ENCODE results near the gene NADK.

Gene NADK

GRCh38 chr1:1760715-1761114, 17.6 kb downstream of the NADK start:
- Histone ChIP-seq H3K27me3 (ENCODE audit: control insufficient read depth, low read length) (no peaks in the 10 kb centered on the region), H4K20me1 (ENCODE audit: control insufficient read depth, insufficient read depth, low read depth, low read length) (peaks cover 27% of the 10 kb centered on the region), H3K4me3 (ENCODE audit: low read length) (no peak overlapping the region)

GRCh38 chr1:1760345-1760650, 18.0 kb downstream of the NADK start:
- H4K20me1 ChIP-seq (ENCODE audit: control insufficient read depth, insufficient read depth, low read depth, low read length): peaks cover 27% of the 10 kb centered on the region
- peaks cover 93% of the 10 kb centered on the region for H3K36me3 ChIP-seq (ENCODE audit: control insufficient read depth, low read length)
- TF ChIP-seq, protein P1, sequence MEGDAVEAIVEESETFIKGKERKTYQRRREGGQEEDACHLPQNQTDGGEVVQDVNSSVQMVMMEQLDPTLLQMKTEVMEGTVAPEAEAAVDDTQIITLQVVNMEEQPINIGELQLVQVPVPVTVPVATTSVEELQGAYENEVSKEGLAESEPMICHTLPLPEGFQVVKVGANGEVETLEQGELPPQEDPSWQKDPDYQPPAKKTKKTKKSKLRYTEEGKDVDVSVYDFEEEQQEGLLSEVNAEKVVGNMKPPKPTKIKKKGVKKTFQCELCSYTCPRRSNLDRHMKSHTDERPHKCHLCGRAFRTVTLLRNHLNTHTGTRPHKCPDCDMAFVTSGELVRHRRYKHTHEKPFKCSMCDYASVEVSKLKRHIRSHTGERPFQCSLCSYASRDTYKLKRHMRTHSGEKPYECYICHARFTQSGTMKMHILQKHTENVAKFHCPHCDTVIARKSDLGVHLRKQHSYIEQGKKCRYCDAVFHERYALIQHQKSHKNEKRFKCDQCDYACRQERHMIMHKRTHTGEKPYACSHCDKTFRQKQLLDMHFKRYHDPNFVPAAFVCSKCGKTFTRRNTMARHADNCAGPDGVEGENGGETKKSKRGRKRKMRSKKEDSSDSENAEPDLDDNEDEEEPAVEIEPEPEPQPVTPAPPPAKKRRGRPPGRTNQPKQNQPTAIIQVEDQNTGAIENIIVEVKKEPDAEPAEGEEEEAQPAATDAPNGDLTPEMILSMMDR (IDR thresholded peaks at IDR 0.05; ENCODE audit: low read depth, low read length, poor library complexity, severe bottlenecking): no peak
- no peak for TF ChIP-seq EZH2phosphoT487 (IDR thresholded peaks at IDR 0.05; ENCODE audit: borderline replicate concordance, low read length)
- H3K27ac ChIP-seq (ENCODE audit: low read depth, low read length): no peak overlapping the region
- no peak overlapping the region for H3K4me3 ChIP-seq (ENCODE audit: low read length)
- H3K27me3 ChIP-seq (ENCODE audit: control insufficient read depth, low read length): no peaks in the 10 kb centered on the region
- H3K79me2 ChIP-seq (ENCODE audit: control insufficient read depth, low read length): peaks cover 78% of the 10 kb centered on the region
- H3K9me2 ChIP-seq (replicated peaks; ENCODE audit: control insufficient read depth, low read length): no peaks in the 10 kb centered on the region
- H3K4me2 ChIP-seq (ENCODE audit: low read length): no peak overlapping the region
- H3K9me3 ChIP-seq (ENCODE audit: control insufficient read depth, insufficient read depth, low read length): no peaks in the 10 kb centered on the region
- H3F3A ChIP-seq (ENCODE audit: control insufficient read depth, insufficient read depth): no peaks in the 10 kb centered on the region
- no peaks in the 10 kb centered on the region for H3K4me1 ChIP-seq (ENCODE audit: control insufficient read depth, low read length)

More at GRCh38 chr1:1760715-1761114, 17.6 kb downstream of the NADK start:
- Histone ChIP-seq H3F3A (ENCODE audit: control insufficient read depth, insufficient read depth) (no peaks in the 10 kb centered on the region), H3K4me2 (ENCODE audit: low read length) (no peak overlapping the region), H3K27ac (ENCODE audit: low read depth, low read length) (no peak overlapping the region), H3K9me2 (replicated peaks; ENCODE audit: control insufficient read depth, low read length) (no peaks in the 10 kb centered on the region), H3K36me3 (ENCODE audit: control insufficient read depth, low read length) (peaks cover 93% of the 10 kb centered on the region), H3K4me1 (ENCODE audit: control insufficient read depth, low read length) (no peaks in the 10 kb centered on the region), H3K79me2 (ENCODE audit: control insufficient read depth, low read length) (peaks cover 82% of the 10 kb centered on the region), H3K9me3 (ENCODE audit: control insufficient read depth, insufficient read depth, low read length) (no peaks in the 10 kb centered on the region)
- TF ChIP-seq EZH2phosphoT487 (IDR thresholded peaks at IDR 0.05; ENCODE audit: borderline replicate concordance, low read length): no peak
- TF ChIP-seq, protein P1 (IDR thresholded peaks at IDR 0.05; ENCODE audit: low read depth, low read length, poor library complexity, severe bottlenecking): no peak

DNA sequence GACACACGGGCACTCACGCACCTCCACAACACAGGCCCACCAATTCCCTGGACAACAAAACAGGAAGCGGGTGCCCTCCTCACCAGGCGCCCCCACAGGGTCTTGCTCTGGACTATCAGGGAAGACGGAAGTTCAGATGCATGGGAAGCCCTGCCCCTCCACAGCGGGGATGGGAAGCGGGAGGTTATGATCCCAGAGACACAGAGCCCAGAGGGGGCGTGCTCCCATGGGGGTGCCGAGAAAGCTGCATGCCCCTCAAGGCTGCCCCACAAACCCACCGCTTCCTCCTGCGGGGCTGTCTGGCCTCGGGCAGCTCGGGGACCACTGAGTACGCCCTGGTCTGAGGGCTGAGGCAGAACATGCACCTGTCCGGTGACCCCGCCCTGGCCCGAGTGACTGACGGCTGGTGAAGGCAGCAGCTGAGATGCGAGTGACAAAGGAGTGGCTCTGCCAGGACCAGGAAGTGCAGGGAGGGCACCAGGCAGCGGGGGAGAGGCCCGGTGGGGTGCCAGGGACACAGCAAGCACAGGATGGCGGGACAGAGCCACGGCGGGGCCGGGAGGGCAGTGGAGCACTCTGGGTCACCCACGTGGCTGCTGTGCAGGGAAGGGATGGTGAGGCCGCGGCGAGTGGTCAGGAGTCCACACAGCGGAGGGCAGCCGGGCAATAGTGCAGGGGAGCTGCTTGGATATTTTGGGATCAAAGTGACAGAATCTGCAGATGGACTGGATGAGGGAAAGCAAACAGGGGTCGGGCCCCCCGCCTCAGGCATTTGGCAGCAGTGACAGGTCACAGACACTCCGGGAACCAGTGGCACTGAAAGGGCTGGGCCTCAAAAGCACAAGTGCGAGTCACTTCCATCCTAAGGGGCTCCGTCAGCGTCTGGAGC, 18.6 kb downstream of the NADK start:
- Histone ChIP-seq H3K4me2 (ENCODE audit: low read length) (no peak overlapping the region), H3K27ac (ENCODE audit: low read depth, low read length) (no peak overlapping the region), H3K36me3 (ENCODE audit: control insufficient read depth, low read length) (peaks cover 93% of the 10 kb centered on the region), H3K4me3 (ENCODE audit: low read length) (no peak overlapping the region), H3K4me1 (ENCODE audit: control insufficient read depth, low read length) (no peaks in the 10 kb centered on the region), H3K27me3 (ENCODE audit: control insufficient read depth, low read length) (no peaks in the 10 kb centered on the region), H3K9me2 (replicated peaks; ENCODE audit: control insufficient read depth, low read length) (no peaks in the 10 kb centered on the region), H3F3A (ENCODE audit: control insufficient read depth, insufficient read depth) (no peaks in the 10 kb centered on the region), H4K20me1 (ENCODE audit: control insufficient read depth, insufficient read depth, low read depth, low read length) (peaks cover 27% of the 10 kb centered on the region), H3K9me3 (ENCODE audit: control insufficient read depth, insufficient read depth, low read length) (no peaks in the 10 kb centered on the region), H3K79me2 (ENCODE audit: control insufficient read depth, low read length) (peaks cover 72% of the 10 kb centered on the region)
- TF ChIP-seq EZH2phosphoT487 (IDR thresholded peaks at IDR 0.05; ENCODE audit: borderline replicate concordance, low read length): no peak
- TF ChIP-seq, protein P1 (IDR thresholded peaks at IDR 0.05; ENCODE audit: low read depth, low read length, poor library complexity, severe bottlenecking): no peak
